GM19043 (cell line): ENCODE results near the gene CHRDL2.
"Not testable (repeated sequence)": the region's sequence is repeated elsewhere in the genome, so short reads cannot be mapped to it uniquely, and the experiment has no call there.

ENCODE experiments used
- ATAC-seq: cut with Tn5 transposase; IDR thresholded peaks from one replicate; pipeline ENCODE4 v1.9.1; 2021; ENCODE audit warnings: low read depth; ENCODE audit not compliant: unreplicated experiment

CHRDL2 gene

GRCh38 chr11:74673693-74674360 is 57.4 kb downstream of the CHRDL2 start:
- no peak for ATAC-seq

GRCh38 chr11:74672956-74673692 is 58.1 kb downstream of the CHRDL2 start:
- no peak for ATAC-seq

- no peak for ATAC-seq
Measured at GRCh38 chr11:74672332-74672955, 58.8 kb downstream of the CHRDL2 start.

- no peak for ATAC-seq
Measured at GRCh38 chr11:74671520-74672196, 59.6 kb downstream of the CHRDL2 start.

- ATAC-seq = no peak
Measured at GRCh38 chr11:74670171-74670570, 61.1 kb downstream of the CHRDL2 start.

- no peak for ATAC-seq
Measured at GRCh38 chr11:74669211-74670160, 61.7 kb downstream of the CHRDL2 start.

- ATAC-seq = no peak
Measured at GRCh38 chr11:74663315-74663714, 67.9 kb downstream of the CHRDL2 start.

- no peak for ATAC-seq
Measured at GRCh38 chr11:74662487-74663103, 68.6 kb downstream of the CHRDL2 start.

GRCh38 chr11:74659124-74659523 is 72.1 kb downstream of the CHRDL2 start:
- not testable (repeated sequence) for ATAC-seq

- no peak for ATAC-seq
Measured at GRCh38 chr11:74654976-74655375, 76.2 kb downstream of the CHRDL2 start.

GRCh38 chr11:74650498-74650897 is 80.7 kb downstream of the CHRDL2 start:
- no peak for ATAC-seq

GRCh38 chr11:74648894-74649293 is 82.3 kb downstream of the CHRDL2 start:
- no peak for ATAC-seq

- ATAC-seq = no peak
Measured at GRCh38 chr11:74647831-74648230, 83.4 kb downstream of the CHRDL2 start.

- ATAC-seq = no peak
Measured at GRCh38 chr11:74647404-74647803, 83.8 kb downstream of the CHRDL2 start.

GRCh38 chr11:74646954-74647353 is 84.3 kb downstream of the CHRDL2 start:
- ATAC-seq = no peak
